GM12865 (cell line): ENCODE measurements around the gene ZMYM1.
"Not testable (repeated sequence)": the region's sequence is repeated elsewhere in the genome, so short reads cannot be mapped to it uniquely, and the experiment has no call there.

Experiments
- DNase-seq: peaks from one replicate; pipeline ENCODE4 v3.0.0; 2010; ENCODE audit warnings: low read depth
- H3K4me3 ChIP-seq: 2 replicates; pipeline ENCODE4 v1.5.1; 2011; ENCODE audit warnings: mild to moderate bottlenecking, low read depth, low read length, control low read depth
- TF ChIP-seq, protein P1 (sequence below): IDR thresholded peaks from 2 replicates; pipeline ENCODE4 v1.5.1; 2011; ENCODE audit warnings: low read length, control low read depth, low read depth, inconsistent platforms; ENCODE audit not compliant: insufficient read depth; ENCODE audit errors: missing control alignments

ZMYM1 gene

DNA sequence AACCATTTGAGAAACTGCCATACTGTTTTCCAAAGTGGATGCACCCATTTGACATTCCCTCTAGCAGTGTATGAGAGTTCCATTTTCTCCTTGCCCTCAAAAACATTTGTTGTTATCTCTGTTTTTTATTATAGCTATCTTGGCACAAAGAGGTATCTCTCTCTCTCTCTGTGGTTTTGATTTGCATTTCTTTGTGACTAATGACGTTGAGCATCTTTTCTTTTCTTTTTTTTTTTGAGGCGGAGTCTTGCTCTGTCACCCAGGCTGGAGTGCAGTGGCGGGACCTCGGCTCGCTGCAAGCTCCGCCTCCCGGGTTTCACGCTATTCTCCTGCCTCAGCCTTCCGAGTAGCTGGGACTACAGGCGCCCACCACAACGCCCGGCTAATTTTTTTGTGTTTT, 30.1 kb upstream of the ZMYM1 start:
- no peak overlapping the region for H3K4me3 ChIP-seq
- DNase-seq: no peak
- TF ChIP-seq, protein P1, sequence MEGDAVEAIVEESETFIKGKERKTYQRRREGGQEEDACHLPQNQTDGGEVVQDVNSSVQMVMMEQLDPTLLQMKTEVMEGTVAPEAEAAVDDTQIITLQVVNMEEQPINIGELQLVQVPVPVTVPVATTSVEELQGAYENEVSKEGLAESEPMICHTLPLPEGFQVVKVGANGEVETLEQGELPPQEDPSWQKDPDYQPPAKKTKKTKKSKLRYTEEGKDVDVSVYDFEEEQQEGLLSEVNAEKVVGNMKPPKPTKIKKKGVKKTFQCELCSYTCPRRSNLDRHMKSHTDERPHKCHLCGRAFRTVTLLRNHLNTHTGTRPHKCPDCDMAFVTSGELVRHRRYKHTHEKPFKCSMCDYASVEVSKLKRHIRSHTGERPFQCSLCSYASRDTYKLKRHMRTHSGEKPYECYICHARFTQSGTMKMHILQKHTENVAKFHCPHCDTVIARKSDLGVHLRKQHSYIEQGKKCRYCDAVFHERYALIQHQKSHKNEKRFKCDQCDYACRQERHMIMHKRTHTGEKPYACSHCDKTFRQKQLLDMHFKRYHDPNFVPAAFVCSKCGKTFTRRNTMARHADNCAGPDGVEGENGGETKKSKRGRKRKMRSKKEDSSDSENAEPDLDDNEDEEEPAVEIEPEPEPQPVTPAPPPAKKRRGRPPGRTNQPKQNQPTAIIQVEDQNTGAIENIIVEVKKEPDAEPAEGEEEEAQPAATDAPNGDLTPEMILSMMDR: no peak

DNA sequence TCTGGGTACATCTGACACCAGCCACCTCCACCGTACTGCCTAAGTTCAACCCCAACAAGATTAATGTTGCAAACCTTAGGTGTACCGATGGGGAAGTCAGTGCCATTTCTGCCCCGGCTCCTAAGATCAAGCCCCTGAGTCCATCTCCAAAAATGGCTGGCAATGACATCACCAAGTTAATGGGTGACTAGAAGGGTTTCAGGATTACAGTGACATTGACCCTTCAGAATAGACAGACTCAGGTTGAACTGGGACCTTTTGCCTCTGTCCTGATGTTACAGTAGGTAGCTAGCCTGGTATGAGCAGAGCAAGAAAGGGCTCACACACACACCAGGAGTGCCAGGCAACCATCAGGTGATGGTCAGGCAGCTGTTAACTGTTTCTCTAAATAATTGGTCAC, 25.8 kb upstream of the ZMYM1 start:
- no peak overlapping the region for H3K4me3 ChIP-seq
- TF ChIP-seq, protein P1: no peak
- no peak for DNase-seq

DNA sequence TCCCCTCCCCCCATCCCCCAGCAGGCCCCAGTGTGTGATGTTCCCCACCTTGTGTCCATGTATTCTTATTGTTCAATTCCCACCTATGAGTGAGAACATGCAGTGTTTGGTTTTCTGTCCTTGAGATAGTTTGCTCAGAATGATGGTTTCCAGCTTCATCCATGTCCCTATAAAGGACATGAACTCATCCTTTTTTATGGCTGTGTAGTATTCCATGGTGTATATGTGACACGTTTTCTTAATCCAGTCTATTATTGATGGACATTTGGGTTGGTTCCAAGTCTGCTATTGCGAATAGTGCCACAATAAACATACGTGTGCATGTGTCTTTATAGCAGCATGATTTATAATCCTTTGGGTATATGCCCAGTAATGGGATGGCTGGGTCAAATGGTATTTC, 24.9 kb upstream of the ZMYM1 start:
- not testable (repeated sequence) for DNase-seq, H3K4me3 ChIP-seq

DNA sequence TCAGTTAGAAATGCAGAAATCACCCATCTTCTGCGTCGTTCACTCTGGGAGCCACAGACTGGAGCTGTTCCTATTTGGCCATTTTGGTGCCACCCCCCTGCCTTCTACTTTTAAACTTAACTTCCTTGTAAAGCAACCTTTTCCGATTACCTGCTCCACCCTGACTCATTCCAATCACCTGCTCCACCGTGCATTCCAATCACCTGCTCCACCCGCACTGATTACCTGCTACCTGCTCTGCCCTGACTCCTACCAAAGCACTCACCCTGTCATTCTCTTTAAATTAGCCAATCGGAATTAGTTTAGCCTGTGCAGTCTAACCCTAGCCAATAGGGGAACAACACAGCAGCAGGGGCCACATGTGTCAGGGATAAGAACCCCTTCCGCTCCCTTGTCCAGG, 20.9 kb upstream of the ZMYM1 start:
- H3K4me3 ChIP-seq, DNase-seq: not testable (repeated sequence)

DNA sequence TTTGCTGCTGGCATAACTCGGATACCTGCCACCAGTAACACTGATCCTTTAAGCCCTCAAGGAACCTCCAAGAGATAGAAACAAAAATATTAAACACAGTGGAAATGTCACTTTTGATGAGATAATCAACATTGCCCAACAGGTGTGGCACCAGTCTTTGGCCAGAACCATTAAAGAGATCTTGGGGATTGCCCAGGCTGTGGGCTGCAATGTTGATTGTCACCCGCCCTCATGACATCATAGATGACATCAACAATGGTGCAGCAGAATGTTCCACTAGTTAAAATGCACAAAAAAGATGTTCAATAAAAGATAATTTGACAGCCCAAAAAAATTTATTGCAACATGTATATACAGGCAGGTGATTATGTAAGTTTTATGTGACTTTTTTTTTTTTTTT, 20.2 kb upstream of the ZMYM1 start:
- TF ChIP-seq, protein P1: no peak

DNA sequence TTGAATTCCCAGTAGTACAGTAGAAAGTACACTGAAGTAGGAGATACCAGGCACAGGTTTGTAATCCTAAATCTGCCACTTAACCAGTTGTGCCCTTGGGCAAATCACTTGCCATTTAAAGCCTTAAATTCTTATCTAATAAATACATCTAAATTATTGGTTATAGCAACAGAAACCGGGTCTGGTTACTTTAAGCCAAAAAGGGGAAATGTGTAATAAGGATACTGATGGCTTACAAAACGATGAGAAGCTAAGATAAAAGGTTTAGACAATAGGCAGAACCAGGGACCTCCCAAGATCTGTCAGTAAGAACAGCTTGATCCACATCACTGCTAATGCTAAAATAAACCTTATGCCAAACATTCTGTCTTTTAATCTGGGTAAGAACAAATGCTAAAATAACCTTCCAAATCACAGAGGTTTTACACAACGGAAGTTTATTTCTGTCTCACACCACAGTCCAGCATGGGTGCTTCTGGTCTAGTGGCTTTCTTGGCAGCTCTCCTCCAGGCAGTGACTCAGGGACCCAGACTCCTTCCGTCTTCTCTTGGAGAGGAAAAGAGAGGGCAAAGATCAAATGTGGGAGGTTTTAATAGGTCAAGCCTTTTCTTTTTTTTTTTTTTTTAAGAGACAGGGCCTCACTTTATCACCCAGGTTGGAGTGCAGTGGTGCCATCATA, 16.5 kb upstream of the ZMYM1 start:
- H3K4me3 ChIP-seq: no peak overlapping the region
- peak; percentile 24 for DNase-seq
- TF ChIP-seq, protein P1: no peak

More for the DNA sequence above, 20.2 kb upstream of the ZMYM1 start:
- no peak for DNase-seq
- no peak overlapping the region for H3K4me3 ChIP-seq

DNA sequence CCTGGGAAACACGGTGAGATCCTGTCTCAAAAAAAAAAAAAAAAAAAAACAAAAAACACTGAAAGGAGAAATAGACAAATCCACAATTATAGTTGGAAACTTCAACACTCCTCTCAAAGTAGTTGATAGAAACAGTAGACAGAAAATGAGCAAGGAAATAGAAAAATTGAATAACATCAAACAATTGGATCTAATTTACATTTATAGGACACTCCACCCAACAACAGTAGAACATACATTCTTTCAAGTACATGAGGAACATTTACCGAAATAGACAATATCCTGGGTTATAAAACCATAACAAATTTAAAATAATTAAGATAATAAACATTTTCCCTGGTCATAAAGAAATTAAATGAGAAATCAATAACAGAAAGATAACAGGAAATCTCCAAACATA, 14.9 kb upstream of the ZMYM1 start:
- TF ChIP-seq, protein P1: no peak
- H3K4me3 ChIP-seq: no peak overlapping the region
- no peak for DNase-seq

DNA sequence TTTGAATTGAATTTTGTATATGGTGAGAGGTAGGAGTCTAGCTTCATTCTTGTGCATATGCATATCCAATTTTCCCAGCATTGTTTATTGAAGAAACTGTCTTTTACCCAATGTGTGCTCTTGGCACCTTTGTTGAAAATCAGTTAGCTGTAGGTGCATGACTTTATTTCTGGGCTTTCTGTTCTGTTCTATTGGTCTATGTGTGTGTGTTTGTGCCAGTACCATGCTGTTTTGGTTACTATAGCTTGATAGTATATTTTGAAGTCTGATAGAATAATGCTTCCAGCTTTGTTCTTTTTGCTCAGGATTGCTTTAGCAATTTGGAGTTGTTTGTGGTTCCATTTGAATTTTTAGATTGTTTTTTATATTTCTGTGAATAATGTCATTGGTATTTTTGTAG, 9.4 kb upstream of the ZMYM1 start:
- H3K4me3 ChIP-seq: no peak overlapping the region
- TF ChIP-seq, protein P1: no peak
- DNase-seq: no peak
